Natural killer cell (primary cell): ENCODE results near the gene DNAH7. TPM values are rescaled to one million over a fixed set of nuclear protein-coding genes. Genes with fewer than 3 reads are reported as not detected.

Experiments used
- ATAC-seq, 3 donors: fragments of 150-1000 bp in 2 of 3; fragments of 200-7000 bp in 1 of 3; cut with Tn5 transposase; 1 replicate in 1 of 3; 2 replicates in 2 of 3; pipeline ENCODE4 v1.10.0; 2021; ENCODE audit warnings: mild to moderate bottlenecking in 2 of 3, moderate library complexity in 2 of 3
- DNase-seq, 2 donors: peaks; one replicate each; pipeline versions ENCODE4 v3.0.0 to v3.0.0-alpha.2; 2013 to 2021; ENCODE audit warnings: mixed read lengths in 1 of 2
- H3K27ac ChIP-seq: one replicate; pipeline ENCODE4 v1.5.1; 2013; ENCODE audit warnings: mild to moderate bottlenecking, low read length
- H3K27me3 ChIP-seq: one replicate; pipeline ENCODE4 v1.6.1; 2013; ENCODE audit warnings: low read length; ENCODE audit not compliant: control insufficient read depth, insufficient read depth
- H3K36me3 ChIP-seq: one replicate; pipeline ENCODE4 v1.6.1; 2013; ENCODE audit warnings: low read length; ENCODE audit not compliant: control insufficient read depth, insufficient read depth
- H3K4me1 ChIP-seq: one replicate; pipeline ENCODE4 v1.6.1; 2013; ENCODE audit warnings: low read length; ENCODE audit not compliant: control insufficient read depth, insufficient read depth
- H3K4me3 ChIP-seq: one replicate; pipeline ENCODE4 v1.5.1; 2013; ENCODE audit warnings: low read length
- H3K9me3 ChIP-seq: one replicate; pipeline ENCODE4 v1.6.1; 2013; ENCODE audit warnings: low read length; ENCODE audit not compliant: control insufficient read depth, insufficient read depth
- H3K27ac Mint-ChIP-seq, 2 donors: one replicate each; pipeline ENCODE4 v1.8.0; 2022; ENCODE audit warnings: mild to moderate bottlenecking in 2 of 2, mixed read lengths in 2 of 2, moderate library complexity in 1 of 2
- H3K27me3 Mint-ChIP-seq, 2 donors: one replicate each; pipeline ENCODE4 v1.8.0; 2022; ENCODE audit warnings: low read depth in 2 of 2, mixed read lengths in 2 of 2
- H3K36me3 Mint-ChIP-seq: one replicate; pipeline ENCODE4 v1.8.0; 2022; ENCODE audit warnings: mixed read lengths
- H3K4me1 Mint-ChIP-seq, 2 donors: one replicate each; pipeline ENCODE4 v1.8.0; 2022; ENCODE audit warnings: mixed read lengths in 2 of 2
- H3K4me3 Mint-ChIP-seq: one replicate; pipeline ENCODE4 v1.8.0; 2022; ENCODE audit warnings: mild to moderate bottlenecking, moderate library complexity, mixed read lengths
- H3K9me3 Mint-ChIP-seq, 2 donors: one replicate each; pipeline ENCODE4 v1.8.0; 2022; ENCODE audit warnings: mixed read lengths in 2 of 2
- WGBS: methylation state at CpG from one replicate; pipeline ENCODE4 v1.1.7; 2013; ENCODE audit warnings: missing lambda C conversion rate; ENCODE audit not compliant: insufficient coverage; 5-methylcytosine and 5-hydroxymethylcytosine counted together
- intact Hi-C: fragments of 100-400 bp; cut with micrococcal nuclease; formaldehyde crosslinking; loops from one replicate; pipeline ENCODE4 v1.14.2; 2022
- total RNA-seq, 4 donors: library from RNA; stranded (reverse); fragments of 120-200 nt in 1 of 4; gene quantifications; one replicate each; pipeline versions ENCODE4 v1.2.3 to v1.2.4, GENCODE V29; 2013 to 2022
- TF ChIP-seq, protein P1 (sequence below): fragments of 200-600 bp; IDR thresholded peaks from one replicate; pipeline ENCODE4 v1.8.0; 2022; ENCODE audit warnings: antibody characterized with exemption

Gene DNAH7
- total RNA-seq, 3 donors from 2014 or later (not counting 1 experiment from before 2014, with no cell fraction given) = 0.07 to 0.20 TPM; not detected in 1

DNA sequence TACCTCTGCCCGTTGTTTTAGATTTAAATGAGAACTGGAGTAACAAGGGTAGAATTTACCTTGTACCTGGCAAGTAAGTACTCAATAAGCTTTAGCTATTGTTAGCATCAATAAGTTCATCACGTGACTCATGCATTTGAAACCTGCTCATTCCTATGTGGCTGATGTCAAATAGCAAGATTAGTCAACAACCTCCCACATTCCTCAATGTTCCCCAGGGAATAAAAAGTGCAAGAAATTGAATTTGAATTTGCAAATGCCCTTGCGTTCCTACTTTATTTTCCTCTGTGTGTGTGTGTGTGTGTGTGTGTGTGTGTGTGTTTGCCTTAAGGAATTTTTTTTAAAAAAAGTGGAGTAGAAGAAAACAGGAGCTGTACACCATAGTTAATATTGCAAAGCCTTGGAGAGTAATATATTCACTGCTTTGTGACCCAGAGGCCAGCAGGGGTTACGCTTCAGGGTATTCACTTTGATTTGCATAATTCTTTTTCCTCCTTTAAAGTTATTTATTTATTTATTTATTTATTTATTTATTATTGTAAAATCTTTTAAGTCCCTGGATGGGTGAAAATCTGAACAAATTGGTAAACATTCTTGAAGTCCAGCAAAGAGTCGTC, 43.9 kb upstream of the DNAH7 start:
- DNase-seq (no peak), ATAC-seq (no peak)
- Histone ChIP-seq H3K27ac (no peak overlapping the region), H3K4me3 (no peak overlapping the region), H3K4me1 (no peaks in the 10 kb centered on the region), H3K27me3 (peaks cover 2% of the 10 kb centered on the region), H3K9me3 (no peaks in the 10 kb centered on the region), H3K36me3 (no peaks in the 10 kb centered on the region)
- H3K27ac Mint-ChIP-seq = no peak overlapping the region
- no peak overlapping the region for H3K4me3 Mint-ChIP-seq
- no peaks in the 10 kb centered on the region for H3K27me3 Mint-ChIP-seq
- 89% methylated on average over 4 of the region's 5 CpGs for WGBS
- TF ChIP-seq, protein P1, sequence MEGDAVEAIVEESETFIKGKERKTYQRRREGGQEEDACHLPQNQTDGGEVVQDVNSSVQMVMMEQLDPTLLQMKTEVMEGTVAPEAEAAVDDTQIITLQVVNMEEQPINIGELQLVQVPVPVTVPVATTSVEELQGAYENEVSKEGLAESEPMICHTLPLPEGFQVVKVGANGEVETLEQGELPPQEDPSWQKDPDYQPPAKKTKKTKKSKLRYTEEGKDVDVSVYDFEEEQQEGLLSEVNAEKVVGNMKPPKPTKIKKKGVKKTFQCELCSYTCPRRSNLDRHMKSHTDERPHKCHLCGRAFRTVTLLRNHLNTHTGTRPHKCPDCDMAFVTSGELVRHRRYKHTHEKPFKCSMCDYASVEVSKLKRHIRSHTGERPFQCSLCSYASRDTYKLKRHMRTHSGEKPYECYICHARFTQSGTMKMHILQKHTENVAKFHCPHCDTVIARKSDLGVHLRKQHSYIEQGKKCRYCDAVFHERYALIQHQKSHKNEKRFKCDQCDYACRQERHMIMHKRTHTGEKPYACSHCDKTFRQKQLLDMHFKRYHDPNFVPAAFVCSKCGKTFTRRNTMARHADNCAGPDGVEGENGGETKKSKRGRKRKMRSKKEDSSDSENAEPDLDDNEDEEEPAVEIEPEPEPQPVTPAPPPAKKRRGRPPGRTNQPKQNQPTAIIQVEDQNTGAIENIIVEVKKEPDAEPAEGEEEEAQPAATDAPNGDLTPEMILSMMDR = no peak
- peaks cover 0 to 7% of the 10 kb centered on the region in 2 donors for H3K4me1 Mint-ChIP-seq
- H3K9me3 Mint-ChIP-seq = no peaks in the 10 kb centered on the region
- intact Hi-C loops = no loop called here
- no peaks in the 10 kb centered on the region for H3K36me3 Mint-ChIP-seq

DNA sequence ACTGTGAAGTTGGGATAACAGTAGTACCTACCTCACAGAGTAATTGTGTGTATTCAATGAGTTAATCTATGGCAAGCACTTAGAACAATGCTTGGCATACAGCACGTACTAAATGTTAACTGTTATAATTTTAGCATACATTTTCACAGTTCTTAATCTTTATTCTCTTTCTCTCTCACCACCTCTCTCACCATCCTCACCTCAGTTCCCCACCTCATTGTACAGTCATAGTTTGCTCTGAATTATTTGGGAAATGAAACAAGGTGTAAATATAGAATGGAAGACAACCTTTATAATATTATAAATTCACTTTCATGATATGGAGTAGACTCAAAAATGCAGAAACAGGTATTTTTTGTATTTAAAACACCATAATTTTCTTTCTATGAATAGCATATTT, 40.0 kb upstream of the DNAH7 start:
- TF ChIP-seq, protein P1 = no peak
- H3K4me3 Mint-ChIP-seq = no peak overlapping the region
- ATAC-seq (no peak), DNase-seq (no peak)
- H3K4me1 Mint-ChIP-seq = peaks cover 6 to 13% of the 10 kb centered on the region in 2 donors
- Histone ChIP-seq H3K27ac (no peak overlapping the region), H3K27me3 (peaks cover 2% of the 10 kb centered on the region), H3K36me3 (no peaks in the 10 kb centered on the region), H3K4me1 (no peaks in the 10 kb centered on the region), H3K4me3 (no peak overlapping the region), H3K9me3 (no peaks in the 10 kb centered on the region)
- no peaks in the 10 kb centered on the region for H3K36me3 Mint-ChIP-seq
- intact Hi-C loops = no loop called here
- 57% methylated on average over 1 of the region's 1 CpG for WGBS
- no peak overlapping the region for H3K27ac Mint-ChIP-seq
- no peaks in the 10 kb centered on the region for H3K9me3 Mint-ChIP-seq
- H3K27me3 Mint-ChIP-seq = no peaks in the 10 kb centered on the region

DNA sequence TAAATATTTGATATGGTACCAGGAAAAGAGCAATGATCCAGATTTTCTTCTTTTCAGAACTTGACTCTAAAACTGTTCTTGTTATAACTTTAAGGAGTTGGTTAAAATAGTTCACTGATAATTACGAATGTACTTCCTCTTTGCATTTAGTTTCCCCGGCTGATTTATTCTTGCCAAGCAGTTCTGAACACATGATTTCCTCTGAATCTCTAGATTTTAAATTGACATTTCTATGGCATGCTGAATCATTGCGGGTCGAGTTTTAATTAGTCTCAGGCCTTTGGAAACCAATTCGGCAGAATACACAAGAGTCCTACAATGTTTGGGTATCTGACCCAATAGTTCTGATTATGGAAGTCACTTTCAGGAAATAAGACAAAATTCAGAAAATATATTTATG, 37.3 kb upstream of the DNAH7 start:
- H3K4me3 Mint-ChIP-seq = no peak overlapping the region
- no peak overlapping the region for H3K27ac Mint-ChIP-seq
- peaks cover 6 to 7% of the 10 kb centered on the region in 2 donors for H3K4me1 Mint-ChIP-seq
- peaks cover 4% of the 10 kb centered on the region for H3K4me1 ChIP-seq
- intact Hi-C loops = no loop called here
- DNase-seq = no peak
- TF ChIP-seq, protein P1 = no peak
- H3K9me3 ChIP-seq = no peaks in the 10 kb centered on the region
- H3K9me3 Mint-ChIP-seq = no peaks in the 10 kb centered on the region
- H3K4me3 ChIP-seq = no peak overlapping the region
- WGBS = 22% methylated on average over 5 of the region's 5 CpGs
- H3K36me3 ChIP-seq = no peaks in the 10 kb centered on the region
- H3K27ac ChIP-seq = no peak overlapping the region
- peaks cover 2% of the 10 kb centered on the region for H3K27me3 ChIP-seq
- H3K36me3 Mint-ChIP-seq = no peaks in the 10 kb centered on the region
- ATAC-seq = no peak
- H3K27me3 Mint-ChIP-seq = no peaks in the 10 kb centered on the region

DNA sequence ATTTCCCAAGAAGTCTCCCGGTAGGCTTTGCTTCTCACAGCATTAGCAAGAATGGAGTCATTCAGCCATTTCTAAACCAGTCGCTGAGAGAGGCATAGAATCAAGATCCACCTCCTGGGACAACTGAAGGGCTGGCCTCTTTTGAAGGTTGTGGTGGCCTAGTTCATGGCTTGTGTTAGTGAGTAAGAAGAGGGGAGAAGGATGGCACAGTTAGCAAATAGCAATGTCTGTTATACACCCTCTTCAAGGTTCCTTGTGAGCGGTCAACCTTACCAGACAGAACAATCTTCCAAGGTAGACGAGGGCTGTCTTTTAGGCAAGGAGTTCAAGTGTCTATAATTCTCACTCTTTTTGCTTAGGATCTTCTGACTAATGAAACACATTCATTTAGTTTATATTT, 35.4 kb upstream of the DNAH7 start:
- no peaks in the 10 kb centered on the region for H3K27me3 Mint-ChIP-seq

More for the DNA sequence above, 35.4 kb upstream of the DNAH7 start:
- Mint-ChIP-seq H3K27ac (no peak overlapping the region), H3K4me1 (peaks cover 6 to 7% of the 10 kb centered on the region in 2 donors), H3K36me3 (no peaks in the 10 kb centered on the region), H3K4me3 (no peak overlapping the region), H3K9me3 (no peaks in the 10 kb centered on the region)
- Histone ChIP-seq H3K36me3 (no peaks in the 10 kb centered on the region), H3K4me3 (no peak overlapping the region), H3K9me3 (no peaks in the 10 kb centered on the region), H3K27ac (no peak overlapping the region), H3K4me1 (peaks cover 4% of the 10 kb centered on the region), H3K27me3 (no peaks in the 10 kb centered on the region)
- ATAC-seq (no peak), DNase-seq (no peak)
- 94% methylated on average over 4 of the region's 4 CpGs for WGBS
- intact Hi-C loops = no loop called here
- TF ChIP-seq, protein P1 = no peak
